ENCODE data around the gene DNAH6.

DNAH6 gene

DNA sequence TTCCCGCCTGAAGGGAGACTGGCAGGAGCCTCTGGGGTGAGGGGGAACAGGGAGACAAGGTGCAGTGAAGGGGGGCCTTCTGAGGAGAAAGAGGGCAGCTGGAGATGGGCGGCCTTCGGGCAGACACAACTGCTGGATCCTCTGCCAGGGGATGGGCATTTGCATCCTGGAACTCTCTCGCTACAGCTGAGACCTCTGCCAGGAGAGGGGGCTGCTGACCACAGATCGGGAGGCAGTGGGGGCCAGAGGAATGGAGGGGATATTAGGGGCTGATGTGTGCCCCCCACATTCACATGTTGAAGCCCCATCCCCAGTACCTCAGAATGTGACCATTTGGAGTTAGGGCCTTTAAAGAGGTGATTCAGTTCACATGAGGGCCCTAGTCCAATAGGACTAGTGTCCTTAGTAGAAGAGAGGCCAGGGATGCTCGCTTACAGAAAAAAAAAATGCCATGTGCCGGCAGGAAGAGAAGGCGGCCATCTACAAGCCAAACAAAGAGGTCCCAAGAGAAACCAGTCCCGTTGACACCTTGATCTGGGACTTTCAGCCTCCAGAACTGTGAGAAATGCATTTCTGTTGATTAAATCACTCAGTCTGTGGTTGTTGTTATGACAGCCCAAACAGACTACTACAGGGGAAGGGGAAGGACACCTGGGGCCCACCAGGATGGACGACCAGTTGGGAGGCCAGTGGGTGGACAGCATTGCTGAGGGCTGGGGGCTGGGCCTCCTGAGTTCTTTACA is 314.6 kb downstream of the DNAH6 start:
- Histone ChIP-seq H3K27me3 (ENCODE audit: control insufficient read depth in 1 of 2, insufficient read depth in 2 of 2, low read length in 2 of 2) (no peaks in the 10 kb centered on the region), H3K4me1 (ENCODE audit: insufficient read depth, low read length) (no peaks in the 10 kb centered on the region)

GRCh38 chr2:84832772-84833461 is 316.6 kb downstream of the DNAH6 start:
- Histone ChIP-seq H3K27me3 (ENCODE audit: control insufficient read depth in 1 of 2, insufficient read depth in 2 of 2, low read length in 2 of 2) (no peaks in the 10 kb centered on the region), H3K36me3 (ENCODE audit: insufficient read depth, low read length) (no peaks in the 10 kb centered on the region), H3K4me3 (ENCODE audit: low read depth in 1 of 2, low read length in 2 of 2) (no peak overlapping the region), H3K9me3 (ENCODE audit: low read length) (no peaks in the 10 kb centered on the region), H3K9ac (ENCODE audit: low read length) (no peak overlapping the region), H3K27ac (ENCODE audit: low read depth, low read length) (no peak overlapping the region), H3K4me1 (ENCODE audit: insufficient read depth, low read length) (no peaks in the 10 kb centered on the region)

More for the DNA sequence above, 314.6 kb downstream of the DNAH6 start:
- no peak overlapping the region for H3K9ac ChIP-seq (ENCODE audit: low read length)
- H3K4me3 ChIP-seq (ENCODE audit: low read depth in 1 of 2, low read length in 2 of 2): no peak overlapping the region
- H3K9me3 ChIP-seq (ENCODE audit: low read length): no peaks in the 10 kb centered on the region
- no peaks in the 10 kb centered on the region for H3K36me3 ChIP-seq (ENCODE audit: insufficient read depth, low read length)
- no peak overlapping the region for H3K27ac ChIP-seq (ENCODE audit: low read depth, low read length)

DNA sequence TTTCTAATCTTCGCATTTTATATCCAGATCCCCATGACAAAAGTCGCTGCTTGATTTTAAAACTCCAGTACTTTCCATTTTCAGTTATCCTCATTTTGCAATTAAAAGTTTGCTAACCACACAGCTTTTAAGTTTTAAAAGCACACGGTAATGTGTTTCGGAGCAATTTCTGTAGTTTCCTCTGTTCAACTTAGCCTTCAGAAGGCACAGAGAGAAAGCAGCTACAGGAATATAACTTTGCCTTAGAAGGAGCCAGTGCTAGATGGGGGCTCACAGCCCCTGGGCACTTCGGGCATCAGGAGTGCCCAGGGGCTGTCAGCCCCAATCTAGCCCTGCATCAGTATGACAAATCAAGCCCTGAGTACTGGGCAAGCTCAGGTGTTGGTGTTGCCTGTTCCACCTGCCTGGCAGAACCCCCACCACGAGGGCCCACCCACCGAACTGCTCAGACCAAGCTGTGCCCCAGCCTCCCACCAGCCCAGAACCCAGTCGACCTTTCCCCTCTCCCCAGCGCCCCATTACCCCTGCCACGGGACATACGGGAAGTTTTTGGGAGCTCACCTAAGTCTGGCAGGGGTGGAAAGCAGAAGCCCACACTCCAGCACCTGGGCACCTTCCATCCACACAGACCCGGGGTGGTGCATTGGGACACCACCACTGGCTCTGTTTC is 317.3 kb downstream of the DNAH6 start:
- Histone ChIP-seq H3K36me3 (ENCODE audit: insufficient read depth, low read length) (no peaks in the 10 kb centered on the region), H3K9me3 (ENCODE audit: low read length) (no peaks in the 10 kb centered on the region), H3K4me1 (ENCODE audit: insufficient read depth, low read length) (no peaks in the 10 kb centered on the region), H3K27ac (ENCODE audit: low read depth, low read length) (no peak overlapping the region), H3K9ac (ENCODE audit: low read length) (no peak overlapping the region), H3K27me3 (ENCODE audit: control insufficient read depth in 1 of 2, insufficient read depth in 2 of 2, low read length in 2 of 2) (no peaks in the 10 kb centered on the region), H3K4me3 (ENCODE audit: low read depth in 1 of 2, low read length in 2 of 2) (no peak overlapping the region)

GRCh38 chr2:84836215-84836614 is 319.9 kb downstream of the DNAH6 start:
- no peak overlapping the region for H3K4me3 ChIP-seq (ENCODE audit: low read depth in 1 of 2, low read length in 2 of 2)
- no peaks in the 10 kb centered on the region for H3K4me1 ChIP-seq (ENCODE audit: insufficient read depth, low read length)
- H3K9me3 ChIP-seq (ENCODE audit: low read length): no peaks in the 10 kb centered on the region
- no peak overlapping the region for H3K9ac ChIP-seq (ENCODE audit: low read length)
- no peaks in the 10 kb centered on the region for H3K36me3 ChIP-seq (ENCODE audit: insufficient read depth, low read length)
- no peak overlapping the region for H3K27ac ChIP-seq (ENCODE audit: low read depth, low read length)
- H3K27me3 ChIP-seq (ENCODE audit: control insufficient read depth in 1 of 2, insufficient read depth in 2 of 2, low read length in 2 of 2): no peaks in the 10 kb centered on the region

- no peak overlapping the region for H3K9ac ChIP-seq (ENCODE audit: low read length)
- H3K4me1 ChIP-seq (ENCODE audit: insufficient read depth, low read length): no peaks in the 10 kb centered on the region
- H3K27me3 ChIP-seq (ENCODE audit: control insufficient read depth in 1 of 2, insufficient read depth in 2 of 2, low read length in 2 of 2): no peaks in the 10 kb centered on the region
- no peaks in the 10 kb centered on the region for H3K36me3 ChIP-seq (ENCODE audit: insufficient read depth, low read length)
- no peak overlapping the region for H3K27ac ChIP-seq (ENCODE audit: low read depth, low read length)
- H3K9me3 ChIP-seq (ENCODE audit: low read length): no peaks in the 10 kb centered on the region
- no peak overlapping the region for H3K4me3 ChIP-seq (ENCODE audit: low read depth in 1 of 2, low read length in 2 of 2)
Observed at GRCh38 chr2:84838434-84839145, 322.3 kb downstream of the DNAH6 start.

DNA sequence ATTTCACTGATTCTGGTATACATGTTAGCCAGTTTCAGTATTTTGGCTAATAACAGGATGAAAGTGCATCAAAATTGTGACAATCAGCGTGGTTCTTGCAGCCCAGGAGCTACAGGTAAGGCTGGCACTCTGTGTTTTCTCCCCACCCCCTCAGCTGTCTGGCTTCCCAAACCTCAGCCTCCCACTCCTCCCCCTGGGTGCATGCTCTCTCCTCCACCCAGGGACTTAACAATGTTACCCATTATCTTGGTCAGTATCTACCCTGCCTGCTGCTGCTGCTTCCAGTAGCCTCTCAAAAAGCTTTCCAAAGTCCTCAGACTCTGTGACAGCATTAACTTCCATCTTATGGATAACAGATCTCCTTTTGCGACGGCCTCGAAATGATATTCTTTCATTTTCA is 323.6 kb downstream of the DNAH6 start:
- H3K27ac ChIP-seq (ENCODE audit: low read depth, low read length): no peak overlapping the region
- no peaks in the 10 kb centered on the region for H3K27me3 ChIP-seq (ENCODE audit: control insufficient read depth in 1 of 2, insufficient read depth in 2 of 2, low read length in 2 of 2)
- H3K9me3 ChIP-seq (ENCODE audit: low read length): no peaks in the 10 kb centered on the region
- no peaks in the 10 kb centered on the region for H3K4me1 ChIP-seq (ENCODE audit: insufficient read depth, low read length)
- H3K9ac ChIP-seq (ENCODE audit: low read length): no peak overlapping the region
- H3K4me3 ChIP-seq (ENCODE audit: low read depth in 1 of 2, low read length in 2 of 2): no peak overlapping the region
- no peaks in the 10 kb centered on the region for H3K36me3 ChIP-seq (ENCODE audit: insufficient read depth, low read length)

- H3K9me3 ChIP-seq (ENCODE audit: low read length): no peaks in the 10 kb centered on the region
- H3K27ac ChIP-seq (ENCODE audit: low read depth, low read length): no peak overlapping the region
- no peaks in the 10 kb centered on the region for H3K4me1 ChIP-seq (ENCODE audit: insufficient read depth, low read length)
- H3K4me3 ChIP-seq (ENCODE audit: low read depth in 1 of 2, low read length in 2 of 2): no peak overlapping the region
- no peaks in the 10 kb centered on the region for H3K27me3 ChIP-seq (ENCODE audit: control insufficient read depth in 1 of 2, insufficient read depth in 2 of 2, low read length in 2 of 2)
- H3K9ac ChIP-seq (ENCODE audit: low read length): no peak overlapping the region
- H3K36me3 ChIP-seq (ENCODE audit: insufficient read depth, low read length): no peaks in the 10 kb centered on the region
Observed at GRCh38 chr2:84840306-84840705, 324.0 kb downstream of the DNAH6 start.

GRCh38 chr2:84841577-84841976 is 325.3 kb downstream of the DNAH6 start:
- Histone ChIP-seq H3K27ac (ENCODE audit: low read depth, low read length) (no peak overlapping the region), H3K9me3 (ENCODE audit: low read length) (no peaks in the 10 kb centered on the region)

GRCh38 chr2:84844141-84844540 is 327.8 kb downstream of the DNAH6 start:
- Histone ChIP-seq H3K4me3 (ENCODE audit: low read depth in 1 of 2, low read length in 2 of 2) (no peak overlapping the region), H3K4me1 (ENCODE audit: insufficient read depth, low read length) (no peaks in the 10 kb centered on the region), H3K27me3 (ENCODE audit: control insufficient read depth in 1 of 2, insufficient read depth in 2 of 2, low read length in 2 of 2) (no peaks in the 10 kb centered on the region), H3K27ac (ENCODE audit: low read depth, low read length) (no peak overlapping the region), H3K9ac (ENCODE audit: low read length) (no peak overlapping the region), H3K36me3 (ENCODE audit: insufficient read depth, low read length) (no peaks in the 10 kb centered on the region), H3K9me3 (ENCODE audit: low read length) (no peaks in the 10 kb centered on the region)

More at GRCh38 chr2:84841577-84841976, 325.3 kb downstream of the DNAH6 start:
- Histone ChIP-seq H3K4me3 (ENCODE audit: low read depth in 1 of 2, low read length in 2 of 2) (no peak overlapping the region), H3K4me1 (ENCODE audit: insufficient read depth, low read length) (no peaks in the 10 kb centered on the region), H3K36me3 (ENCODE audit: insufficient read depth, low read length) (no peaks in the 10 kb centered on the region), H3K27me3 (ENCODE audit: control insufficient read depth in 1 of 2, insufficient read depth in 2 of 2, low read length in 2 of 2) (no peaks in the 10 kb centered on the region), H3K9ac (ENCODE audit: low read length) (no peak overlapping the region)

DNA sequence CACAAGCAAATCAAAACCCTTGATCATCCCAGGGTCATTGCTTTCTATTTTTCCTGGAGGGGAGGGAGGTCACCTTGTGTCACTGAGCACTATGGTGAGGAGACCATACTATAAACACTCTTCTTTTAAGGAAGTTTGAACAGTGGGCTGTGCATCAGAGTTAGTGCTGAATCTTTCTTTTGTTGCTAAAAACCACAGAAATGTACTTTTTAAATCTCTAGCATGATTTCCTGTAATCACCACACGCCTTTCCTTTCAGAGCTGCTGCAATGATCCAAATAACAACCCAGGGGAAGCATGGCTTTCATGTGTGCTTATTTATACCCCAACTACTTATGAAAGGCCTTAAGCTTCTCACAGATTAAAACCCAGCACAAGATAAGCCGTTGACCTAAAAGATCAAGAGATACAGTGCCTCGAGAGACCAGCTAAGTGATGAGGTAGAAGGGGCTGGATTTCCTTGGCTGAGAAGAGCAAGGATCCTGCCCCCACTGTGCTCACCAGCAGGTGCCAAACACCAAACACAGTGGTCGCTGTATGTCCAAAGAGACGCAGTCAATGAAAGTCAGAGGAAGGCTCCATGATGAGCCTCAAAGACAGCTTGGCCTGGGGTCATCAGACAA is 329.9 kb downstream of the DNAH6 start:
- Histone ChIP-seq H3K9me3 (ENCODE audit: low read length) (no peaks in the 10 kb centered on the region), H3K9ac (ENCODE audit: low read length) (no peak overlapping the region), H3K4me3 (ENCODE audit: low read depth in 1 of 2, low read length in 2 of 2) (no peak overlapping the region), H3K27me3 (ENCODE audit: control insufficient read depth in 1 of 2, insufficient read depth in 2 of 2, low read length in 2 of 2) (no peaks in the 10 kb centered on the region), H3K27ac (ENCODE audit: low read depth, low read length) (no peak overlapping the region), H3K4me1 (ENCODE audit: insufficient read depth, low read length) (no peaks in the 10 kb centered on the region), H3K36me3 (ENCODE audit: insufficient read depth, low read length) (no peaks in the 10 kb centered on the region)

- Histone ChIP-seq H3K4me1 (ENCODE audit: insufficient read depth, low read length) (no peaks in the 10 kb centered on the region), H3K27ac (ENCODE audit: low read depth, low read length) (no peak overlapping the region), H3K27me3 (ENCODE audit: control insufficient read depth in 1 of 2, insufficient read depth in 2 of 2, low read length in 2 of 2) (no peaks in the 10 kb centered on the region), H3K36me3 (ENCODE audit: insufficient read depth, low read length) (no peaks in the 10 kb centered on the region), H3K9me3 (ENCODE audit: low read length) (no peaks in the 10 kb centered on the region), H3K4me3 (ENCODE audit: low read depth in 1 of 2, low read length in 2 of 2) (no peak overlapping the region), H3K9ac (ENCODE audit: low read length) (no peak overlapping the region)
Observed at GRCh38 chr2:84846741-84847142, 330.4 kb downstream of the DNAH6 start.

All from muscle layer of colon (tissue), 2 donors.